ENCODE data around the gene LEKR1.

The LEKR1 gene

DNA sequence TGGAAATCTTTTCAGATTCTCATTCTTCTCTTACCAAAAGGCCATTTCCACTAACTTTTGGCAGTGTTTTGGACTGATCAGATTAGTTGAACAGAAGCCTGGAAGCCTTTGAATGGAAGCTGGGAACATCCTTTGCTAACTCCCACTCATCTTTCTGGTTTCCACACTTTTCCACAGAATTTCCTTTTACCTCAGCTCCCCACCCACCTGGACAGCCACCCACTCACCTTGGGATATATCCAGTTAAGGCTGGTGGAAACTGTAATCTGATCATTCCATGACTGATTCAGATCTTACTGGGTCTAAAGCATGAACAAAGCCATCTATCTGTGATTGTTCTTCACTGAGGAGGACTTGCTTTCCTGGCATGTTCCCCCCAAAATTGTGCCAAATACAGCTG is 214.3 kb downstream of the LEKR1 start:
- Histone ChIP-seq H3K27me3 (ENCODE audit: insufficient read depth, low read depth, severe bottlenecking) (no peaks in the 10 kb centered on the region), H3K4me3 (ENCODE audit: low read depth, low read length) (no peak overlapping the region), H3K36me3 (no peaks in the 10 kb centered on the region), H3K27ac (no peak overlapping the region), H3K9me3 (ENCODE audit: severe bottlenecking) (no peaks in the 10 kb centered on the region)
- TF ChIP-seq, protein P1, sequence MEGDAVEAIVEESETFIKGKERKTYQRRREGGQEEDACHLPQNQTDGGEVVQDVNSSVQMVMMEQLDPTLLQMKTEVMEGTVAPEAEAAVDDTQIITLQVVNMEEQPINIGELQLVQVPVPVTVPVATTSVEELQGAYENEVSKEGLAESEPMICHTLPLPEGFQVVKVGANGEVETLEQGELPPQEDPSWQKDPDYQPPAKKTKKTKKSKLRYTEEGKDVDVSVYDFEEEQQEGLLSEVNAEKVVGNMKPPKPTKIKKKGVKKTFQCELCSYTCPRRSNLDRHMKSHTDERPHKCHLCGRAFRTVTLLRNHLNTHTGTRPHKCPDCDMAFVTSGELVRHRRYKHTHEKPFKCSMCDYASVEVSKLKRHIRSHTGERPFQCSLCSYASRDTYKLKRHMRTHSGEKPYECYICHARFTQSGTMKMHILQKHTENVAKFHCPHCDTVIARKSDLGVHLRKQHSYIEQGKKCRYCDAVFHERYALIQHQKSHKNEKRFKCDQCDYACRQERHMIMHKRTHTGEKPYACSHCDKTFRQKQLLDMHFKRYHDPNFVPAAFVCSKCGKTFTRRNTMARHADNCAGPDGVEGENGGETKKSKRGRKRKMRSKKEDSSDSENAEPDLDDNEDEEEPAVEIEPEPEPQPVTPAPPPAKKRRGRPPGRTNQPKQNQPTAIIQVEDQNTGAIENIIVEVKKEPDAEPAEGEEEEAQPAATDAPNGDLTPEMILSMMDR (IDR thresholded peaks at IDR 0.05; ENCODE audit: low read depth, low read length) = no peak
- no peak for DNase-seq

DNA sequence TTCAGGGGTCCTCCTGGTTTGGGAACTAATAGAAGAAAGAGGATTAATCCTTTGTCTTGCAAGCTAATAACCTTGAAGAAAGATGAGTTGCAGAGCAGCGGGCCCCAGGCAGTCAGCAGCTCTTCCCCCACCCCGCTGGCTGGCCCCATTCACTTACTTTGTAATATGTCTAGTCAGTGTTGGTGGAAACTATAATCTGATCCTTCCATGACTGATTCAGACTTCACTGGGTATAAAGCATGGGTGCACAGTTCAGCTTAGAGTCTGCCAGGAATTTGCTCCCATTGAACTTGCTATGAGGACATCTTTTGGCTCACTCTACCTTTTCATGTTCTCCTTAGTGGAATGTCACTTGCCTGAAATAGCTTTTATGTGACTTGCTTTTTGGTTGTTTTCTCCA is 216.1 kb downstream of the LEKR1 start:
- no peak for DNase-seq
- Histone ChIP-seq H3K9me3 (ENCODE audit: severe bottlenecking) (no peaks in the 10 kb centered on the region), H3K27ac (no peak overlapping the region), H3K4me3 (ENCODE audit: low read depth, low read length) (no peak overlapping the region), H3K36me3 (no peaks in the 10 kb centered on the region), H3K27me3 (ENCODE audit: insufficient read depth, low read depth, severe bottlenecking) (no peaks in the 10 kb centered on the region)
- TF ChIP-seq, protein P1 (IDR thresholded peaks at IDR 0.05; ENCODE audit: low read depth, low read length) = no peak

DNA sequence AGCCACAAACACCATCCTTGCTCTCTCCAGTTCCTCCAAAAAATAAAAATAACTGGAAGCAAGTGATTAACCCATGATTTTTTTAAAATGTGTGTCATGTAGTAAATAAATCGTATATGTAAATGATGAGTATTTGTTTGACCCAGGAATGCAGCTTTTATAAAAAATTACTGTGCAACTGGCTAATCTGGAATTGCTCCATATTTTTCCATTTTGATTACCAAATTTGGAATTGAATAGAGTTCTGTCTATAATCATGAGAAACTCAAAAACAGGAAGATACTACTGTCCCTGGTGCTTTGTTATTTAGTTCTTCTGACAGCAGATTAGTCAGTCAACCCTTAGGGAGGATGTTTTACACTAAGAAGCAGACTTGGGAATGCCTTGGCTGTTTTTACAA is 217.6 kb downstream of the LEKR1 start:
- Histone ChIP-seq H3K27me3 (ENCODE audit: insufficient read depth, low read depth, severe bottlenecking) (no peaks in the 10 kb centered on the region), H3K36me3 (no peaks in the 10 kb centered on the region), H3K27ac (no peak overlapping the region), H3K4me3 (ENCODE audit: low read depth, low read length) (no peak overlapping the region), H3K9me3 (ENCODE audit: severe bottlenecking) (no peaks in the 10 kb centered on the region)
- TF ChIP-seq, protein P1 (IDR thresholded peaks at IDR 0.05; ENCODE audit: low read depth, low read length) = no peak
- DNase-seq = no peak

DNA sequence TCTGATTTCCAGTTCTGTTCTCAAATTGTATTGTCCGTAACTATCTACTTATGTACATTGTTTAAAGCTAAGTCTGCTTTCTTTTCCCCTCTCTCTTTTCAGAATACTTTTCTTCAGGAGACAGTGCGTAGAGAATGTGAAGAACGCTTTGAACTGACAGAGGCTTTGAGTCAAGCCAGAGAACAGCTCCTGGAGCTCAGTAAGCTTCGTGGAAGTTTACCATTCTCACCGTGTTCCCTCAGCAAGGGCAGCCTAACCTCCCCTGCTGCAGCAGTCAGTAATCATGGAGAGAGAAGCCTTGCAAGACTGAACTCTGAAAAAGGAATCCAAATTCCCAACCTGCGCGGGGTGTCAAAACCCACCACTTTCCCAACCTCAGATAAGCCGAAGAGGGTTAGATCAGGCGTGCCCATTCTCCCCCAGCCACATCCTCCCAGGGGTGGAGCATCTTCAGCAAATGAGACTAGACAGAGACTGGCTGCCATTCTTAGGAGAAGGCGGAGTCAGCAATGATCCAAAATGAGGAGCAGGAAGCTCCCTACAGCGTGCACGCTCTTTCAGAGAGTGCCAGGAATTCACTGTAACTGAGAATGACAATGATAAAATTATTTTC is 219.2 kb downstream of the LEKR1 start:
- Histone ChIP-seq H3K36me3 (no peaks in the 10 kb centered on the region), H3K27ac (no peak overlapping the region), H3K4me3 (ENCODE audit: low read depth, low read length) (no peak overlapping the region), H3K9me3 (ENCODE audit: severe bottlenecking) (no peaks in the 10 kb centered on the region), H3K27me3 (ENCODE audit: insufficient read depth, low read depth, severe bottlenecking) (no peaks in the 10 kb centered on the region)
- no peak for DNase-seq
- TF ChIP-seq, protein P1 (IDR thresholded peaks at IDR 0.05; ENCODE audit: low read depth, low read length) = no peak

DNA sequence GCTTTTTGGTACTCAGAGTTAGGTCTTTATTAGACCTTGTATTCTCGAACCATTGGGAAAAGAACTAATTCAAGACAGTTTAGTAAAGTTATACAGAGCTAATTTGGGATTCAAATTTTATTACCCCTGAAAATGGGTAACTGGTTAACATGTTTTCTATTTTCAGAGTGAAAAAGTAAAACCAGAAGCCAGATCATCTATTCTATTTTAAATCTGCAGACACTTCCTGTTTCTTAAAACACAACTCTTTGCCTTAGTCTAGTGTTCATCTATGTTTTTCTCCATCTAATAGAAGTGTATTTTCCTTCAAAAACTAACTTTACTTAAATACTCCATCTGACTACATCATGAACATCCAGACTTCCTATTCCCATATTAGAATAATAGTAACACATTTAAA is 220.4 kb downstream of the LEKR1 start:
- Histone ChIP-seq H3K27ac (no peak overlapping the region), H3K4me3 (ENCODE audit: low read depth, low read length) (no peak overlapping the region), H3K9me3 (ENCODE audit: severe bottlenecking) (no peaks in the 10 kb centered on the region), H3K27me3 (ENCODE audit: insufficient read depth, low read depth, severe bottlenecking) (no peaks in the 10 kb centered on the region), H3K36me3 (no peaks in the 10 kb centered on the region)
- TF ChIP-seq, protein P1 (IDR thresholded peaks at IDR 0.05; ENCODE audit: low read depth, low read length) = no peak
- no peak for DNase-seq

DNA sequence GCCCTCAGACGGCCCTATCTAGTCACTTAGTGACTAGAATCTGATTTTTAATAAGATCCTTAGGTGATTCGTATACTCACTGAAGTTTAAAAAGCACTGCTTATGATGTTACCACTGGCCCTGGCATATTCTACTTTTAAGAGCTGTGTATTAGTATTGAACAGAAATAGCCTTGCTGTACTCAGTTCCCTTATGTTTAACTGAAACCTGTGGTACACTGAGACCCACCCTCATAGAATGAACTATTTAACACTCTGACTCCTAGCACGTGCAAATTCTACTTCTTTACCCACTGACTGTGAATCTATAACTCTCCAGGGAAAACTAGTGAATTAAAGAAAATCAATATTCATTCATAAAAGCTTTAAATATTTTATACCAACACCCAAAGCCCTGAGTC is 224.9 kb downstream of the LEKR1 start:
- TF ChIP-seq, protein P1 (IDR thresholded peaks at IDR 0.05; ENCODE audit: low read depth, low read length) = no peak
- Histone ChIP-seq H3K27me3 (ENCODE audit: insufficient read depth, low read depth, severe bottlenecking) (no peaks in the 10 kb centered on the region), H3K27ac (no peak overlapping the region), H3K4me3 (ENCODE audit: low read depth, low read length) (no peak overlapping the region), H3K36me3 (no peaks in the 10 kb centered on the region), H3K9me3 (ENCODE audit: severe bottlenecking) (no peaks in the 10 kb centered on the region)
- DNase-seq = no peak

All from WERI-Rb-1 (cell line).